IMR-90 (cell line): ENCODE data around the gene MYT1. TPM values are rescaled to one million over a fixed set of nuclear protein-coding genes. Genes with fewer than 3 reads are reported as not detected.

Source experiments
- ATAC-seq: fragments of 200-7000 bp; cut with Tn5 transposase; 2 replicates; pipeline ENCODE4 v1.9.1; 2020; ENCODE audit warnings: low read depth, mild to moderate bottlenecking, moderate library complexity
- BruUV-seq: library from RNA; stranded (reverse); fragments of 400-500 nt; replicated peaks from 2 replicates; lab custom pipeline; 2021; lab: Mats Ljungman, UMichigan
- CTCF ChIA-PET: fragments of 300-600 bp; formaldehyde crosslinking; extraction: SDS; loops from one replicate; lab custom pipeline; 2021; ENCODE audit warnings: antibody characterized with exemption; lab: Yijun Ruan, JAX
- POLR2A ChIA-PET: fragments of 300-600 bp; sonication (Branson Sonifier 250); formaldehyde crosslinking; loops from one replicate; lab custom pipeline; 2022; ENCODE audit warnings: antibody characterized with exemption; ENCODE audit not compliant: unreplicated experiment; lab: Charles Lee
- DNase-seq: peaks from one replicate; pipeline ENCODE4 v3.0.0; 2013
- H2AFZ ChIP-seq: replicated peaks from 2 replicates; pipeline ENCODE3; 2013; ENCODE audit warnings: low read length, mild to moderate bottlenecking; ENCODE audit not compliant: poor library complexity
- H2AK5ac ChIP-seq: 2 replicates; pipeline ENCODE4 v1.6.1; 2013; ENCODE audit warnings: low read depth, low read length, inconsistent platforms
- H2AK9ac ChIP-seq: replicated peaks from 2 replicates; pipeline ENCODE3; 2013; ENCODE audit warnings: mild to moderate bottlenecking, low read depth, low read length, moderate library complexity; ENCODE audit not compliant: poor library complexity
- H2BK120ac ChIP-seq: 2 replicates; pipeline ENCODE4 v1.6.1; 2013; ENCODE audit warnings: low read depth, low read length, inconsistent platforms
- H2BK15ac ChIP-seq: 3 replicates; pipeline ENCODE4 v1.6.1; 2013; ENCODE audit warnings: low read depth, low read length, inconsistent platforms
- H2BK20ac ChIP-seq: 2 replicates; pipeline ENCODE4 v1.6.1; 2013; ENCODE audit warnings: low read depth, mild to moderate bottlenecking, inconsistent platforms, low read length, moderate library complexity
- H2BK5ac ChIP-seq: 2 replicates; pipeline ENCODE4 v1.6.1; 2013; ENCODE audit warnings: mild to moderate bottlenecking, low read depth, low read length, inconsistent platforms; ENCODE audit not compliant: poor library complexity, severe bottlenecking
- H3K14ac ChIP-seq: replicated peaks from 2 replicates; pipeline ENCODE4 v1.6.1; 2013; ENCODE audit warnings: low read depth, low read length, inconsistent platforms
- H3K18ac ChIP-seq: 2 replicates; pipeline ENCODE4 v1.6.1; 2013; ENCODE audit warnings: low read depth, low read length, control low read depth
- H3K23ac ChIP-seq: 2 replicates; pipeline ENCODE4 v1.6.1; 2013; ENCODE audit warnings: low read depth, low read length, inconsistent platforms
- H3K27ac ChIP-seq: 2 replicates; pipeline ENCODE4 v1.5.1; 2013; ENCODE audit warnings: mild to moderate bottlenecking, control low read depth, low read length; ENCODE audit not compliant: insufficient read depth
- H3K27me3 ChIP-seq: 2 replicates; pipeline ENCODE4 v1.6.1; 2013; ENCODE audit warnings: low read length; ENCODE audit not compliant: control insufficient read depth, insufficient read depth
- H3K36me3 ChIP-seq: 2 replicates; pipeline ENCODE4 v1.6.1; 2013; ENCODE audit warnings: low read length, mixed read lengths; ENCODE audit not compliant: control insufficient read depth, insufficient read depth
- H3K4ac ChIP-seq: 2 replicates; pipeline ENCODE4 v1.6.1; 2013; ENCODE audit warnings: low read depth, low read length, inconsistent platforms
- H3K4me1 ChIP-seq: 2 replicates; pipeline ENCODE4 v1.6.1; 2013; ENCODE audit warnings: low read length, mixed read lengths; ENCODE audit not compliant: control insufficient read depth, insufficient read depth
- H3K4me2 ChIP-seq: 2 replicates; pipeline ENCODE4 v1.6.1; 2013; ENCODE audit warnings: low read depth, mild to moderate bottlenecking, control low read depth, low read length, moderate library complexity
- H3K4me3 ChIP-seq: 2 replicates; pipeline ENCODE4 v1.5.1; 2013; ENCODE audit warnings: low read depth, mild to moderate bottlenecking, control low read depth, low read length, moderate library complexity; ENCODE audit not compliant: insufficient read depth
- H3K56ac ChIP-seq: 2 replicates; pipeline ENCODE4 v1.6.1; 2013; ENCODE audit warnings: low read length, inconsistent platforms; ENCODE audit not compliant: insufficient read depth; ENCODE audit errors: extremely low read depth
- H3K79me1 ChIP-seq, 2 experiments: 2 replicates each; pipeline ENCODE4 v1.6.1; 2013; ENCODE audit warnings: low read length in 2 of 2, inconsistent platforms in 1 of 2, low read depth in 1 of 2
- H3K9ac ChIP-seq: 2 replicates; pipeline ENCODE4 v1.6.1; 2013; ENCODE audit warnings: low read depth, low read length, control low read depth
- H3K9me1 ChIP-seq: 2 replicates; pipeline ENCODE4 v1.6.1; 2013; ENCODE audit warnings: low read length, inconsistent platforms; ENCODE audit not compliant: insufficient read depth
- H3K9me3 ChIP-seq: 2 replicates; pipeline ENCODE4 v1.6.1; 2013; ENCODE audit warnings: low read length; ENCODE audit not compliant: control insufficient read depth, insufficient read depth
- H4K20me1 ChIP-seq: 2 replicates; pipeline ENCODE4 v1.6.1; 2013; ENCODE audit warnings: low read length, inconsistent platforms; ENCODE audit not compliant: insufficient read depth
- H4K5ac ChIP-seq: 2 replicates; pipeline ENCODE4 v1.6.1; 2013; ENCODE audit warnings: mild to moderate bottlenecking, low read depth, low read length, control low read depth
- H4K8ac ChIP-seq, 2 experiments: 2 replicates each; pipeline ENCODE4 v1.6.1; 2013; ENCODE audit warnings: low read depth in 2 of 2, low read length in 2 of 2, control low read depth in 1 of 2, inconsistent platforms in 1 of 2
- H4K91ac ChIP-seq: 2 replicates; pipeline ENCODE4 v1.6.1; 2013; ENCODE audit warnings: low read depth, low read length, inconsistent platforms; ENCODE audit not compliant: insufficient read depth
- POLR2A ChIP-seq: IDR thresholded peaks from 2 replicates; pipeline ENCODE4 v1.6.1; 2012; ENCODE audit warnings: mild to moderate bottlenecking, low read depth, low read length
- RAD21 ChIP-seq: IDR thresholded peaks from 2 replicates; pipeline ENCODE4 v1.6.1; 2012; ENCODE audit warnings: low read length, improper control_type of control experiment
- RFX5 ChIP-seq: IDR thresholded peaks from 2 replicates; pipeline ENCODE4 v1.8.0; 2012; ENCODE audit warnings: low read depth, mild to moderate bottlenecking, low read length, moderate library complexity
- WGBS, 2 experiments: methylation state at CpG; one replicate each; pipeline versions ENCODE4 v1.1.5 to v1.1.7; 2013; ENCODE audit warnings: missing lambda C conversion rate in 2 of 2; ENCODE audit not compliant: insufficient read length in 1 of 2; ENCODE audit errors: extremely low coverage in 2 of 2; 5-methylcytosine and 5-hydroxymethylcytosine counted together
- dilution Hi-C: fragments of 300-500 bp; cut with HindIII; formaldehyde crosslinking; loops from one replicate; pipeline ENCODE4 v1.14.3; 2018; ENCODE audit warnings: low sequenced_read_pairs; ENCODE audit not compliant: unreplicated experiment
- in situ Hi-C: fragments of 300-500 bp; cut with MboI; formaldehyde crosslinking; loops from 3 replicates; pipeline ENCODE4 v1.14.3; 2019; ENCODE audit warnings: low sequenced_read_pairs, inconsistent platforms, mixed read lengths
- intact Hi-C: fragments of 100-400 bp; cut with micrococcal nuclease; formaldehyde crosslinking; loops from 2 replicates; pipeline ENCODE4 v1.10.0; 2022
- polyA plus RNA-seq, 3 experiments: library from polyadenylated mRNA; depleted of rRNA; stranded (reverse); fragments of >200 nt; gene quantifications; 2 replicates each; pipeline ENCODE4 v1.2.3, GENCODE V29; 2012; ENCODE audit warnings: low replicate concordance in 1 of 3
- total RNA-seq: library from RNA; depleted of rRNA; stranded (reverse); fragments of >200 nt; gene quantifications from 2 replicates; pipeline ENCODE4 v1.2.3, GENCODE V29; 2012
- TF ChIP-seq, protein P1 (sequence below): fragments of 150-350 bp; IDR thresholded peaks from 2 replicates; pipeline ENCODE4 v1.6.1; 2016; ENCODE audit warnings: low read depth, mild to moderate bottlenecking, low read length, moderate library complexity, borderline replicate concordance

Gene MYT1
- total and polyA plus RNA-seq, 2 of the 4 experiments (the other 2 are of a cell fraction): not detected

DNA sequence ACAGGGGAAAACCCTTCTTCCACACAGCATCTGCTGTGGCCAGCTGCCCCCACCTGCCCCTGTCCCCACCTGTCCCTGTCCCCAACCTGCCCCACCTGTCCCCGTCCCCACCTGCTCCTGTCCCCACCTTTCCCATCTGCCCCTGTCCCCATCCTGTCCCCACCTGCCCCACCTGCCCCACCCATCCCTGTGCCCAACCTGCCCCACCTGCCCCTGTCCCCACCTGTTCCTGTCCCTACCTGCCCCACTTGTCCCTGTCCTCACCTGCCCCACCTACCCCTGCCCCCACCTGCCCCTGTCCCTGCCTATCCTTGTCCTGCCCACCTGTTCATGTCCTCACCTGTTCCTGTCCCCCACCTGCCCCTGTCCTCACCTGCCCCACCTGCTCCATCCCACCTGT, 6.4 kb upstream of the MYT1 start:
- H3K56ac ChIP-seq: no peak overlapping the region
- H3K23ac ChIP-seq: no peak overlapping the region
- TF ChIP-seq RAD21 (no peak), POLR2A (no peak), RFX5 (no peak)
- TF ChIP-seq, protein P1, sequence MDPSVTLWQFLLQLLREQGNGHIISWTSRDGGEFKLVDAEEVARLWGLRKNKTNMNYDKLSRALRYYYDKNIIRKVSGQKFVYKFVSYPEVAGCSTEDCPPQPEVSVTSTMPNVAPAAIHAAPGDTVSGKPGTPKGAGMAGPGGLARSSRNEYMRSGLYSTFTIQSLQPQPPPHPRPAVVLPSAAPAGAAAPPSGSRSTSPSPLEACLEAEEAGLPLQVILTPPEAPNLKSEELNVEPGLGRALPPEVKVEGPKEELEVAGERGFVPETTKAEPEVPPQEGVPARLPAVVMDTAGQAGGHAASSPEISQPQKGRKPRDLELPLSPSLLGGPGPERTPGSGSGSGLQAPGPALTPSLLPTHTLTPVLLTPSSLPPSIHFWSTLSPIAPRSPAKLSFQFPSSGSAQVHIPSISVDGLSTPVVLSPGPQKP: no peak
- no peak overlapping the region for H2BK20ac ChIP-seq
- H2AK9ac ChIP-seq: no peak overlapping the region
- intact Hi-C loops: no loop called here
- peaks cover 45% of the 10 kb centered on the region for H3K27me3 ChIP-seq
- H2BK15ac ChIP-seq: no peak overlapping the region
- dilution Hi-C loops: no loop called here
- no peak overlapping the region for H4K91ac ChIP-seq
- no CpG with 5 or more reads among the region's 1 CpG for WGBS, 2 experiments
- H3K4ac ChIP-seq: no peak overlapping the region
- H3K9me3 ChIP-seq: no peaks in the 10 kb centered on the region; the same call in 1 of the 2 replicates
- ATAC-seq: no peak
- no peaks in the 10 kb centered on the region; the same call in 1 of the 2 replicates for H4K20me1 ChIP-seq
- ChIA-PET CTCF (no interaction called here), POLR2A (no interaction called here)
- H3K9ac ChIP-seq: no peak overlapping the region
- no peak overlapping the region for H3K27ac ChIP-seq
- H4K5ac ChIP-seq: no peak overlapping the region
- DNase-seq: no peak
- H4K8ac ChIP-seq: no peak overlapping the region
- H2BK5ac ChIP-seq: no peak overlapping the region
- in situ Hi-C loops: no loop called here
- H3K4me1 ChIP-seq: no peaks in the 10 kb centered on the region
- H3K4me2 ChIP-seq: no peak overlapping the region
- no peak overlapping the region for H3K18ac ChIP-seq
- no TSS peak for BruUV-seq
- peaks cover 3% of the 10 kb centered on the region; the same call in 1 of the 2 replicates for H3K9me1 ChIP-seq
- H2BK120ac ChIP-seq: no peak overlapping the region
- no peak overlapping the region for H2AFZ ChIP-seq
- H3K79me1 ChIP-seq: no peaks in the 10 kb centered on the region
- H3K14ac ChIP-seq: no peak overlapping the region
- no peak overlapping the region for H2AK5ac ChIP-seq
- no peak overlapping the region for H3K4me3 ChIP-seq
- H3K36me3 ChIP-seq: no peaks in the 10 kb centered on the region
